Tibial artery (tissue), 4 donors: ENCODE data around the gene SEC16A.
"Not testable (repeated sequence)": the region's sequence is repeated elsewhere in the genome, so short reads cannot be mapped to it uniquely, and the experiment has no call there.

Experiments used
- DNase-seq, 2 donors: peaks; one replicate each; pipeline ENCODE4 v3.0.0-alpha.2; 2019
- H3K27ac ChIP-seq, 2 donors: fragments of 200-600 bp; sonication (generic) in 1 of 2; 1 replicate in 1 of 2; 2 replicates in 1 of 2; pipeline ENCODE4 v1.5.1; 2018 to 2019; ENCODE audit warnings: mild to moderate bottlenecking in 1 of 2
- H3K27me3 ChIP-seq, 2 donors: fragments of 200-600 bp; sonication (generic) in 1 of 2; one replicate each; pipeline versions ENCODE4 v1.5.1 to v1.6.0; 2016 to 2019
- H3K36me3 ChIP-seq, 3 donors: fragments of 200-600 bp; sonication (generic) in 2 of 3; one replicate each; pipeline ENCODE4 v1.5.1; 2016 to 2019; ENCODE audit warnings: mild to moderate bottlenecking in 2 of 3
- H3K4me1 ChIP-seq, 4 donors: fragments of 200-600 bp; sonication (generic) in 2 of 4; 1 replicate in 3 of 4; 2 replicates in 1 of 4; pipeline ENCODE4 v1.5.1; 2016 to 2019
- H3K4me3 ChIP-seq, 2 donors: fragments of 200-600 bp; sonication (generic) in 1 of 2; 1 replicate in 1 of 2; 2 replicates in 1 of 2; pipeline ENCODE4 v1.5.1; 2018 to 2019; ENCODE audit warnings: mild to moderate bottlenecking in 2 of 2
- H3K9me3 ChIP-seq, 3 donors: fragments of 200-600 bp; sonication (generic) in 1 of 3; one replicate each; pipeline ENCODE4 v1.5.1; 2016 to 2019
- intact Hi-C: fragments of 100-400 bp; cut with DNase I; formaldehyde crosslinking; loops from one replicate; pipeline ENCODE4 v1.15.0; 2023; ENCODE audit warnings: low total_unique reads
- TF ChIP-seq, protein P1 (sequence below), 2 experiments: fragments of 200-600 bp in 1 of 2; fragments of 450-650 bp in 1 of 2; IDR thresholded peaks; one replicate each; pipeline ENCODE4 v1.5.1; 2017 to 2019; ENCODE audit warnings: antibody characterized with exemption in 2 of 2, mild to moderate bottlenecking in 1 of 2, moderate library complexity in 1 of 2

Gene SEC16A

DNA sequence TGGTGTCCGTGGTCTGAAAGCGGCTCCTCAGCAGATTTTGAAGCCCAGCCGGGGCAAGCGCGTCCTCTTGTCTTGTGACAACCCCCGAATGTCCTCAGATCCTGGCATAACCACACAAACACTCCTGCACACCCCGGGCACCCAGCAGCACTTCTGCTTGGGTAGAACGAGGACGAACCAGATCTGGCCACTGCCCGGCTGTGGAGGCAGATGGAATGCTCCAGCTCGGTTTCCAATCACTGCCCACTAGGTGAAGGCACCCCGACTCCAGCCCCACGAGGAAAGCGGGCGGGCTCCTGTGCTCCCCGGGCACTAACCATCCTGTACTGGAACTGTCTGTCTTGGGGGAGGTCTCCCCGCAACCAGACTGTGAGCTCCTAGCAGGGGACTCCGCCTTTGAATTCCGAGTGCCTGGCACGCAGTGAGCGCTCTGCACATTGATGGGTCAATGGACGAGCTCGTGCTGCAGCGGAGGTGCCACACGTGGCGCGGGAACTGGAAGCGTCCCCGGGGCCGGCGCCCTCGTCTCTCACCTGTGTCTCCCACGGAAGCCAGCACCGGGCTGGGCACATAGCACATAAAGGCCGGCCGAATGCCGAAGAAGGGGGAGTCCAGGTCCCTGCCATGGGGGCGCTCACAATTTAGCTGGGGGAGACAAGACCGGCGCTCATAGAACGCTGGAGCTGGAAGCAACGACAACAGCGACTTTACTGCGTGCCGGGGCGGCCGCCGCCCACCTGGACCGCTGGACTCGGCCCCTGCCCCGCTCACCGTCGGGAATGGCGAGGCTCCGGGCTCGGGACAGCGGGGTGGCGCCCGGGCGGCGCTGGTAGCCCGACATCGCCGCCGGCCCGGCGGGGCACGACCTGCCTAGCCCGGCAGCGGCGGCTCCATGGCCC lies 73.0 kb downstream of the SEC16A start:
- Histone ChIP-seq H3K4me3 (peak overlapping the region; percentile 69 to 84), H3K36me3 (peaks cover 38 to 55% (median 48%) of the 10 kb centered on the region in 3 donors), H3K4me1 (peaks cover 0 to 29% (median 24%) of the 10 kb centered on the region in 4 donors), H3K27ac (peak overlapping the region; percentile 79 to 87), H3K27me3 (no peaks in the 10 kb centered on the region), H3K9me3 (no peaks in the 10 kb centered on the region)
- intact Hi-C loops: no loop called here
- TF ChIP-seq, protein P1, sequence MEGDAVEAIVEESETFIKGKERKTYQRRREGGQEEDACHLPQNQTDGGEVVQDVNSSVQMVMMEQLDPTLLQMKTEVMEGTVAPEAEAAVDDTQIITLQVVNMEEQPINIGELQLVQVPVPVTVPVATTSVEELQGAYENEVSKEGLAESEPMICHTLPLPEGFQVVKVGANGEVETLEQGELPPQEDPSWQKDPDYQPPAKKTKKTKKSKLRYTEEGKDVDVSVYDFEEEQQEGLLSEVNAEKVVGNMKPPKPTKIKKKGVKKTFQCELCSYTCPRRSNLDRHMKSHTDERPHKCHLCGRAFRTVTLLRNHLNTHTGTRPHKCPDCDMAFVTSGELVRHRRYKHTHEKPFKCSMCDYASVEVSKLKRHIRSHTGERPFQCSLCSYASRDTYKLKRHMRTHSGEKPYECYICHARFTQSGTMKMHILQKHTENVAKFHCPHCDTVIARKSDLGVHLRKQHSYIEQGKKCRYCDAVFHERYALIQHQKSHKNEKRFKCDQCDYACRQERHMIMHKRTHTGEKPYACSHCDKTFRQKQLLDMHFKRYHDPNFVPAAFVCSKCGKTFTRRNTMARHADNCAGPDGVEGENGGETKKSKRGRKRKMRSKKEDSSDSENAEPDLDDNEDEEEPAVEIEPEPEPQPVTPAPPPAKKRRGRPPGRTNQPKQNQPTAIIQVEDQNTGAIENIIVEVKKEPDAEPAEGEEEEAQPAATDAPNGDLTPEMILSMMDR (IDR thresholded peaks at IDR 0.05): no peak
- DNase-seq: no peak

DNA sequence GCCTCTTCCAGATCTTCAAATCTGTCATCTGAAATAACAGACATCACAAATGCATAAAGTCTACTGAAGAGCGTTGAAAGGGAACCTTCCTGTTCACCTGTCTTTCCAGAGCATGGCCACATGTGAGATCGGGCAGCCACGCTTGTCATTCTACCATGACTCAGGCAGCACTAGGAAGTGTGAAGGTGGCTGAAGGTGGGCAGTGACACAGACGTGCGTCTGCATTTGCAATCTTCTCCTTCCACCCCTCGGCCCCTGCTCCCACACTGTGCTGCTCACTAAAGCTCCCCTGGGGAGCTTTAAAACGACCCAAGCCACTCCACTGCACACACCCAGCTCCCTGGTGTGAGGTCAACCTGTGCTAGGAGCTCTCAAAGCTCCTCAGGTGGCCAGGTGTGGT lies 74.9 kb downstream of the SEC16A start:
- H3K27me3 ChIP-seq: no peaks in the 10 kb centered on the region
- H3K27ac ChIP-seq: no peak overlapping the region
- H3K4me1 ChIP-seq: peaks cover 0 to 28% (median 24%) of the 10 kb centered on the region in 4 donors
- no peak overlapping the region for H3K4me3 ChIP-seq
- H3K36me3 ChIP-seq: peaks cover 23 to 53% (median 46%) of the 10 kb centered on the region in 3 donors
- intact Hi-C loops: no loop called here
- DNase-seq: no peak
- H3K9me3 ChIP-seq: no peaks in the 10 kb centered on the region
- TF ChIP-seq, protein P1 (IDR thresholded peaks at IDR 0.05): no peak

DNA sequence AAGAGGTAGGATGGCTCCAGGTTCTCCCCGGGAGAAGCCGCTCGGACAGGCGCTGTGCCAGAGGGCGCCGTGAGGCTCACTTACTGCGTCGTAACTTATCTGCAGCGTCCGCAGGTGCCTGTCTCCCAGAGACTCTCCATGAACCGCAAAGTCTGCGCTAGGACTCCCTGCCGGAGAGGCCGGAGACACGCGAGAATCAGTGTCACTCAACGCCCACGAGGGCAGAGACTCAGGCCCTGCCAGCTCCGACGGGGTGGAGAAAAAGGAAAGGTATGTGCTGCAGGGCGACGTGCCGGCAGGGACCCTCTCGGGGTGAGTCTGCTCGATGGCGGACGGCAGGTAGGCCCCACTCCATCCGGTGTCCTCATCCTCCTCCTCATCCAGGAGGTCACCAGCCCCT lies 75.8 kb downstream of the SEC16A start:
- Histone ChIP-seq H3K4me1 (peaks cover 0 to 26% (median 22%) of the 10 kb centered on the region in 4 donors), H3K36me3 (peaks cover 19 to 56% (median 44%) of the 10 kb centered on the region in 3 donors)
- DNase-seq, intact Hi-C loops, H3K27ac ChIP-seq, H3K9me3 ChIP-seq, H3K4me3 ChIP-seq, H3K27me3 ChIP-seq: not testable (repeated sequence)

DNA sequence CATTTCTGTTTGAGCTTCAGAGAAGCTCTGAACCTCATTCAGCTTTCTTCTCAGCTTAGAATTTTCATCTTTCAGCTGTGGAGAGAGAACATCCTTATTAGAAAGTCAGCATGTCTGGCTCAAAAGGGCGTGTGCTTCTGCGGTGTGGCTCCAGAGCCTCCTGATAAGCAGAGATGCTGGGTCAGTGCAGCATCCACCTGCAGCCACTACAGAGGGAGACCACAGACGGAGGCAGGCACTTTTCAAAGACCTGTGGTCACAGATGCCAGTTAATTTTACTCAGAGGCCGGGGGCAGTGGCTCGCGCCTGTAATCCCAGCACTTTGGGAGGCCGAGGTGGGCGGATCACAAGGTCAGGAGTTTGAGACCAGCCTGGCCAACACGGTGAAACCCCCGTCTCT lies 76.9 kb downstream of the SEC16A start:
- intact Hi-C loops, H3K27ac ChIP-seq, H3K4me3 ChIP-seq, DNase-seq, H3K27me3 ChIP-seq, H3K9me3 ChIP-seq: not testable (repeated sequence)
- peaks cover 0 to 15% (median 12%) of the 10 kb centered on the region in 4 donors for H3K4me1 ChIP-seq
- peaks cover 19 to 60% (median 44%) of the 10 kb centered on the region in 3 donors for H3K36me3 ChIP-seq

DNA sequence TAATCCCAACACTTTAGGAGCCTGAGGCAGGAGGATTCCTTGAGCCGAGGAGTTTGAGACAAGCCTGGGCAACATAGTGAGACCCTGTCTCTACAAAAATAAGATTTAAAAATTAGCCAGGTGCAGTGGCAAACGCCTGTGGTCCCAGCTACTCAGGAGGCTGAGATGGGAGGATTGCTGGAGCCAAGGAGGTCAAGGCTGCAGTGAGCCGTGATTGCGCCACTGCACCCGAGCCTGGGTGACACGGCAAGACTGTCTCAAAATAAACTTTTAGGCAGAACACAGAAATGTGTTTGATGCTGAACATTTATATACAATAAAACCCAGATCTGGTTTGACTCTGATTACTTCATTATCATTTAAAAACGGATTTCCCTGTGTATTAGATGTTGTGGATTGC lies 77.4 kb downstream of the SEC16A start:
- intact Hi-C loops: no loop called here
- TF ChIP-seq, protein P1 (IDR thresholded peaks at IDR 0.05): no peak
- H3K27ac ChIP-seq: no peak overlapping the region
- H3K27me3 ChIP-seq: no peaks in the 10 kb centered on the region
- H3K4me3 ChIP-seq: no peak overlapping the region
- peaks cover 0 to 16% (median 14%) of the 10 kb centered on the region in 4 donors for H3K4me1 ChIP-seq
- DNase-seq: no peak
- H3K9me3 ChIP-seq: no peaks in the 10 kb centered on the region
- peaks cover 19 to 60% (median 44%) of the 10 kb centered on the region in 3 donors for H3K36me3 ChIP-seq

DNA sequence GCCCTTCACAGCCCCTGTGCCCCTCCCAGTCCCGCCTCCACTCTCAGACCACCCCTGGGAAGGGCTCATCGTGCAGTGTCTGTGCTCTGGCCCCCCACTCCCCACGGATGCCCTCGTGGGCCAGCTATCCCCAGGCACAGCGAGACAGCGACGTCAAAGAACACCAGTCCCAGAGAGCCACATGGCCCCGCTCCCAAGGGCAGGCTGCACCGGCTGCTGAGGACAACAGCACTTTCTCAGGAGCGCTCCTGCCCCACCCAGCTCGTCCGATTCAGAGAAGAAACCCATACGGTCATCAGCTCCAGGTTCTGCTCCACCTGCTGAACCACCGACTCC lies 78.1 kb downstream of the SEC16A start:
- intact Hi-C loops: no loop called here
- Histone ChIP-seq H3K4me1 (peaks cover 0 to 16% (median 15%) of the 10 kb centered on the region in 4 donors), H3K36me3 (peaks cover 19 to 60% (median 44%) of the 10 kb centered on the region in 3 donors)

More for the DNA sequence above, 78.1 kb downstream of the SEC16A start:
- Histone ChIP-seq H3K27ac (no peak overlapping the region), H3K27me3 (no peaks in the 10 kb centered on the region), H3K9me3 (no peaks in the 10 kb centered on the region), H3K4me3 (no peak overlapping the region)
- DNase-seq: no peak
- TF ChIP-seq, protein P1 (IDR thresholded peaks at IDR 0.05): no peak
